Activated CD4-positive, alpha-beta T cell treated with anti-CD3 and anti-CD28 coated beads for 36 hours (primary cell): ENCODE results near the gene EIF3I. TPM values are rescaled to one million over a fixed set of nuclear protein-coding genes. Genes with fewer than 3 reads are reported as not detected.

Source experiments
- ATAC-seq: fragments of 200-7000 bp; cut with Tn5 transposase; one replicate; pipeline ENCODE4 v1.10.0; 2021; ENCODE audit warnings: mild to moderate bottlenecking, moderate library complexity
- CTCF ChIA-PET: fragments of 350-600 bp; sonication (Branson Sonifier 250); formaldehyde crosslinking; loops from one replicate; lab custom pipeline; 2021; ENCODE audit warnings: antibody characterized with exemption; lab: Charles Lee
- POLR2A ChIA-PET: fragments of 350-600 bp; sonication (Branson Sonifier 250); formaldehyde crosslinking; loops from one replicate; lab custom pipeline; 2021; ENCODE audit warnings: antibody characterized with exemption, inconsistent platforms; lab: Charles Lee
- DNase-seq: peaks from one replicate; pipeline ENCODE4 v3.0.0-alpha.2; 2020
- H3K27ac Mint-ChIP-seq: one replicate; pipeline ENCODE4 v1.8.0; 2021; ENCODE audit warnings: mixed read lengths
- H3K27me3 Mint-ChIP-seq: one replicate; pipeline ENCODE4 v1.8.0; 2021; ENCODE audit warnings: mixed read lengths
- H3K36me3 Mint-ChIP-seq: one replicate; pipeline ENCODE4 v1.8.0; 2021; ENCODE audit warnings: low read depth, mixed read lengths
- H3K4me1 Mint-ChIP-seq: one replicate; pipeline ENCODE4 v1.8.0; 2021; ENCODE audit warnings: mixed read lengths
- H3K4me3 Mint-ChIP-seq: one replicate; pipeline ENCODE4 v1.8.0; 2021; ENCODE audit warnings: mild to moderate bottlenecking, moderate library complexity, mixed read lengths
- H3K9me3 Mint-ChIP-seq: one replicate; pipeline ENCODE4 v1.8.0; 2021; ENCODE audit warnings: low read depth, mixed read lengths
- intact Hi-C, 2 experiments: fragments of 100-400 bp; cut with DNase I in 1 of 2; cut with micrococcal nuclease in 1 of 2; formaldehyde crosslinking; loops; one replicate each; pipeline versions ENCODE4 v1.14.2 to v1.15.1; 2022 to 2024; cut with DNase I, micrococcal nuclease
- total RNA-seq, 2 experiments: library from RNA; stranded (reverse); gene quantifications; one replicate each; pipeline ENCODE4 v1.2.3, GENCODE V29; 2021

The EIF3I gene
- total RNA-seq, 2 experiments from 2014 or later = 299 to 349 TPM

DNA sequence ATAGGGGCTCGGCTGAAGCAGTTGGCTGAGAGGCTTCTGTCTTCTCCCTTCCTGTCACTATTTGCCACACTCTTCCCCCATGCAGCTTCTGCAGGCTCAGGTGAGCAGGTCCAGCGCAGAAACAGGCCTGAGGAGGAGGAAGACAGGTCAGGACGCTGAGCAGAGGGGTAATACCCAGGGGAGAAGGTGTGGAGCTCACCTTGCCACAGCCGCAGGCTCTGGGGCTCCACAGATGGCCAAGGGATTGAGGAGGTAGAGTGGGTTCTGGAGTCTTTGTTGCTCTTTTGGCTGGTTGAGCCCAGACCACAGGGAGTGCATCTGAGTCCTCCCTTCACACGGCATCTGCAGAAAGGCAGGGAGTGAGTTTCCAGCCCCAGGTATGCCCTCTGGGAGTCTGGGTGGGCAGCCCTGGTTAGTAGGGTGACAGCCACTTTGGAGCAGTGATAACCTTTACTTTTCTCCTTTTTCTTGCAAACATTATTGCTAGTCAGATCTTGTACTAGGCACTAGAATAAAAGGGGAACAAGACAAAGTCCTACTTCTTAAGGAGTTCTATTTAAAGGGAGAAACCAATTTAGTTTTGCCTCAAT lies 9.7 kb downstream of the EIF3I start:
- no peaks in the 10 kb centered on the region for H3K27me3 Mint-ChIP-seq
- peaks cover 3% of the 10 kb centered on the region for H3K4me1 Mint-ChIP-seq
- POLR2A ChIA-PET = no interaction called here
- H3K9me3 Mint-ChIP-seq = no peaks in the 10 kb centered on the region
- H3K27ac Mint-ChIP-seq = no peak overlapping the region
- no peak for DNase-seq
- intact Hi-C loops = no loop called here
- H3K4me3 Mint-ChIP-seq = no peak overlapping the region
- CTCF ChIA-PET = interaction anchor here (1.8 kb wide), 1 partner anchor 17 kb away, joined by 8 read pairs; no protein-coding TSS in a partner anchor
- ATAC-seq = no peak
- peaks cover 35% of the 10 kb centered on the region for H3K36me3 Mint-ChIP-seq

DNA sequence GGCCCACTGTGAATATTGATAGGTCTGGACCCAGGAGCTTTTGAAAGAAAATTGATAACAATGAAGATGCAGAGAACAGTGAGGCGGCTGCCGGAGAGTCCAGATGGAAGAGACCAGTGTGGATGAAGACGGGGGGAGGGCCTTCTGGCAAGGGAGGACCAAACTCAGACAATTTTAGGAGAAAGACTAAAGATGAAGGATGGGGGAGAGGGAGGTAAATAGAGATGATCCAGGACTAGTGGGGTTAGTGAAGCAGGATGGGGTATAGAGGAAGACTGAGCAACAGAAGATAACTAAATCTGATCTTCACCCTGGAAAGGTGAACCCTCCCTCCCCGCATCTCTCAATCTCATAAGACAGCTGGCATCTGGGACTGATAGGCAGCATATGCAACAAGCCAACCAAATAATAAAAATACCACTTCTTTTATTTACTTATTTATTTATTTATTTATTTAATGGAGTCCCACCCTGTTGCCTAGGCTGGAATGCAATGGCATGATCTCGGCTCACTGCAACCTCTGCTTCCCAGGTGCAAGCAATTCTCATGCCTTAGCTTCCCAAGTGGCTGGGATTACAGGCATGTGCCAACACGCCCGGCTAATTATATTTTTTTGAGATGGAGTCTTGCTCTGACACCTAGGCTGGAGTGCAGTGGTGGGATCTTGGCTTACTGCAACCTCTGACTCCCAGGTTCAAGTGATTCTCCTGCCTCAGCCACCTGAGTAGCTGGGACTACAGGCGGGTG lies 10.5 kb downstream of the EIF3I start:
- POLR2A ChIA-PET = interaction anchor here (1.0 kb wide), 1 partner anchor 10 kb away, joined by 3 read pairs; no protein-coding TSS in a partner anchor
- peaks cover 1% of the 10 kb centered on the region for H3K4me1 Mint-ChIP-seq
- ATAC-seq (no peak), DNase-seq (no peak)
- intact Hi-C loops = no loop called here
- H3K9me3 Mint-ChIP-seq = no peaks in the 10 kb centered on the region
- H3K27ac Mint-ChIP-seq = no peak overlapping the region
- CTCF ChIA-PET = interaction anchor here (1.8 kb wide), 1 partner anchor 16 kb away, joined by 8 read pairs; no protein-coding TSS in a partner anchor
- no peak overlapping the region for H3K4me3 Mint-ChIP-seq
- peaks cover 29% of the 10 kb centered on the region for H3K36me3 Mint-ChIP-seq
- H3K27me3 Mint-ChIP-seq = no peaks in the 10 kb centered on the region

DNA sequence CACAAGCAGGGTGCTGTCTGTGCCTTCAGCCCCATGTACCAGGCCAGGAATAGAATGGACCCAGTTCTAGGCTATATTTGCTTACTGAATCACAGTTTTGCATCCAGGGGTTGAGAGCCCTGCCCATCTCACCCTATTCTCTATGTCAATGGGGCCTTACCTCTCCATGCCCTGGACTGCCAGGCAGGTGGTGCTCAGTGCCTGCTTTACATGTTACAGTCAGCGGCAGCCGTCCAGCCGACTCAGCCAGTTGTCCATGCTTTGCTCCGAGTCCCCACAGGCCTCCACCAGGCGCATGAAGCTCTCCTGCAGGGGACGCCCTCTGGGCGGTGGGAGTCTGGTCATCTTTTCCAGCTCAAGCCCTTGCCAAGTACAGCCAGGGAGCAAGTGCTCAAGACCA lies 12.6 kb downstream of the EIF3I start:
- no peak for ATAC-seq
- intact Hi-C loops = no loop called here
- H3K4me1 Mint-ChIP-seq = no peaks in the 10 kb centered on the region

DNA sequence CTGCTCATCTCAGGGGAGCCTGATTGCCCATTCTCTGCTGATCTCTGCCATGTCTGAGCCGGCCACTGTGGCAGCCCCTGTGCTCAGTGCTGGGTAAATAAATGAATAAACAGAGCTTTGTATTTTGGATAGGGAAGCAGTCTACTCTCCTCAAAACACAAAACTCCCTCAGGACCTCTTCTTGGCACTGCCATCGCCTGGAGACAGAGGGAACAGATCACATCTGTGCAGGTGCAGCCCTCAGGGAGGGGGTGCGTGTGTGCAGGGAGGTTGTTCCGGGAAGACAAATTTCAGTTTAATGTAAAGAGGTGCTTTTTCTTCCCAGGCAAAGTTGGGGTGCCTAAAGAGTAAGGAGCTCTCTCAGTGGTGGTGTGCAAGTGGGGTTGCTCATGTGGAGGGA lies 17.1 kb downstream of the EIF3I start:
- intact Hi-C loops = no loop called here
- H3K4me1 Mint-ChIP-seq = peaks cover 19% of the 10 kb centered on the region
- H3K27ac Mint-ChIP-seq = no peak overlapping the region
- ATAC-seq (no peak), DNase-seq (no peak)
- peaks cover 2% of the 10 kb centered on the region for H3K36me3 Mint-ChIP-seq
- CTCF ChIA-PET = interaction anchor here (0.6 to 5.1 kb wide), 5 partner anchors 10 to 155 kb away, joined by 3 to 38 read pairs (median 4); partner anchors contain the start of genes FAM167B and LCK
- H3K27me3 Mint-ChIP-seq = no peaks in the 10 kb centered on the region
- POLR2A ChIA-PET = interaction anchor here (0.6 to 2.3 kb wide), 3 partner anchors 12 to 57 kb away, joined by 4 to 9 read pairs (median 5); partner anchors contain the start of genes HDAC1 and LCK
- peak overlapping the region; percentile 75 for H3K4me3 Mint-ChIP-seq
- no peaks in the 10 kb centered on the region for H3K9me3 Mint-ChIP-seq

More for the DNA sequence above, 12.6 kb downstream of the EIF3I start:
- Mint-ChIP-seq H3K27me3 (no peaks in the 10 kb centered on the region), H3K4me3 (no peak overlapping the region), H3K9me3 (no peaks in the 10 kb centered on the region), H3K27ac (no peak overlapping the region), H3K36me3 (peaks cover 15% of the 10 kb centered on the region)
- CTCF ChIA-PET = interaction anchor here (1.2 to 1.4 kb wide), 3 partner anchors 9 to 19 kb away, joined by 3 to 5 read pairs (median 4); partner anchors contain the start of gene FAM167B
- POLR2A ChIA-PET = no interaction called here
- no peak for DNase-seq

DNA sequence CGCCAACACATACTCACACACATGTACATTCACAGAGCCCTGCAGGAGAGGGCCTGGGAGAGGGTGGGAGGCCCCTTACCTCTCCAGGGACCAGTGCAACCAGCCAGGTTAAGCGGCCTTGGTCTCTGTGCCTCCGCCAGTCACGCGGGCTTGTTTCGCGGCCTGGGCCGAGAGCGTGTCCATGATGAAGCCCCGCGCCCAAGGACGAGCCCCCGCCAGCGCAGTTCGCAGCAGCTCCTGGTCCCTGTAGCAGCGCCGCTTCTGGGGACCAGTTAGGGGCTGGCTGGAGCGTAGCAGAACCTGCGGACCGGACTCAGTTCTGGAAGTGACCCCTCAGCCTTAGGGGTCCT lies 17.6 kb downstream of the EIF3I start:
- H3K4me1 Mint-ChIP-seq = peaks cover 19% of the 10 kb centered on the region
- POLR2A ChIA-PET = interaction anchor here (2.1 to 2.3 kb wide), 2 partner anchors 11 to 52 kb away, joined by 5 to 9 read pairs; partner anchors contain the start of genes HDAC1 and LCK
- peaks cover 2% of the 10 kb centered on the region for H3K36me3 Mint-ChIP-seq
- H3K9me3 Mint-ChIP-seq = no peaks in the 10 kb centered on the region
- DNase-seq = no peak
- CTCF ChIA-PET = interaction anchor here (0.6 to 5.1 kb wide), 7 partner anchors 10 to 285 kb away, joined by 3 to 38 read pairs (median 5); partner anchors contain the start of genes FAM167B and LCK
- intact Hi-C loops = no loop called here
- no peaks in the 10 kb centered on the region for H3K27me3 Mint-ChIP-seq
- no peak for ATAC-seq
- peak overlapping the region; percentile 75 for H3K4me3 Mint-ChIP-seq
- peak overlapping the region; percentile 51 for H3K27ac Mint-ChIP-seq

DNA sequence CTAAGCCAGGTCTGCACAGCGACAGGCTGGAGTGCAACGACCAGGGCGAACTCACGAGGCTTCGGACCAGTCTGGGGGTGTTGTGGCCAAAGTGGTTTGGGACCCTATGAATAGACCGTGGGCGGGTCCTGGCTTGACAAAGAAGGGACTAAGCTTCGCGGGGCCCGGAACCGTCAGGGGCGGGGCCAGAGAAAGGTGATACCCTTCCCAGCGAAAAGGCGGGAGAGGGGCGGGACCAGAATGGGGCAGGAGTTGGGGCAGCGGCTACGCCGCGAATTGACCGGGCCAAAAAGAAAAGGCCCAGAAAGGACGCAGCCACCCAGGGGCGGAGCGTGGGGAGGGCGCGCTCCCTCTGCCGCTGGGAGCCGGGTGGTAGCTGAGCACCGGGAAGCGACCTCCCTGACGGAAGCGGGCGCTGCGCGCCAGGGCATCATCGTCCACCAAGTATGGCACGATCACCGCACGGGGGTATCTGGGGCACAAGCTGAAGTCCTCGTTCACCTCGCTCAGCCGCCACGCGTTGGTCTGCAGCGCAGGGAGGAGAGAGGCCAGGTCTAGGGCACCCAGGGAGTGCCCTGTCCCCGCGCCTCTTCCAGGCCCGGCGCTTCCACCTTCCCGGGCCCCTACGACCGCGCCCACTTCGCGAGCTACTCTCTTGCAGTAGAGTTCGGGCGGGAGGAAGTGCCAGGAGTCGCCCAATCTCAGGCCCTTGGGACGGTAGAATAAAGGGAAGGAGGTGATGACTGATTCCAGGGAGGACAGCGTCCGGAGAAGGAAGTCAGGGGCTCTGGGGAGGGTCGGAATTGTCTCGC lies 18.1 kb downstream of the EIF3I start:
- DNase-seq (peak; percentile 74), ATAC-seq (peak; percentile 67)
- no peaks in the 10 kb centered on the region for H3K27me3 Mint-ChIP-seq
- peaks cover 19% of the 10 kb centered on the region for H3K4me1 Mint-ChIP-seq
- intact Hi-C loops = no loop called here
- no peaks in the 10 kb centered on the region for H3K9me3 Mint-ChIP-seq
- H3K4me3 Mint-ChIP-seq = peak overlapping the region; percentile 75
- ChIA-PET POLR2A (interaction anchor here (0.8 to 2.3 kb wide), 9 partner anchors 11 to 167 kb away, joined by 3 to 9 read pairs (median 4); partner anchors contain the start of genes BSDC1, HDAC1, LCK and MARCKSL1), CTCF (interaction anchor here (0.6 to 5.1 kb wide), 13 partner anchors 9 to 284 kb away, joined by 3 to 38 read pairs (median 5); partner anchors contain the start of genes BSDC1, FAM167B, LCK and MARCKSL1)
- peaks cover 2% of the 10 kb centered on the region for H3K36me3 Mint-ChIP-seq
- H3K27ac Mint-ChIP-seq = peak overlapping the region; percentile 51

DNA sequence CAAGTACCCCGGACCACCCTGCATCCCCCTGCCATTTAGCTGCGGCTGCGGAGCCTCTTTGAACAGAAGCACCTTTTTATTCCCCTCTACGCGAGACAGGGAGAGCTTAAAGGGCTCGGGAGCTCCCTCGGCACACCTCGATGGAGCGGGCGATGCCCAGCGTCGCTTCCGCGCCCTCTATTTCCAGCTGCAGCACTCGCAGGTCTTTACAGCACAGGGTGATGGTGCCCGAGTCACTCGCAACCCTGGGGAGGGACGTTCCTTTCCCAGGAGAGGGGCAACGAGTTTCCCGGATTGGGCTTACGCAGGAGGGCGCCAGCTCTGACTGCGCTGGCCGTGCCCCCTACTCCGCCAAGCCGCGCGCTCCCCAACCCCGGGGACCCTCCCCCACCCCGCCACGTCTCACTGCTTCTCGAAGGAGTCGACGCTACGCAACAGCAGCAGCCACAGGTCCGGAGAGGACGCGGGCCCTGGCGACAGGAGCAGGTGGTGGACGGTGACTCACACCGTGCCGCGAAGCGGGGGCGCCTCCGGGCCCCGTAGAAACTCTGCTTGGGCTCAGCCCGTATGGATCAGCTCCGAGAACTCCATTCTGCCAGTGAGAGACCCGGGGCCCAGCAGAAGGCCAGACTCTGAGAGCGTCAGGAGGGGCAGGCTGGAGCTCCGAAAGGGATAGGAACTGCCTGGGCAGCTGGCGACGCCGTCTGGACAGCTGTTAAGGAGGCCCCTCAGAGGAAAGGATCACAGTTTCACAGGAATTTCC lies 19.0 kb downstream of the EIF3I start:
- peak; percentile 68 for ATAC-seq
- peak; percentile 66 for DNase-seq
- Mint-ChIP-seq H3K4me3 (peak overlapping the region; percentile 75), H3K27me3 (no peaks in the 10 kb centered on the region), H3K36me3 (peaks cover under 1% of the 10 kb centered on the region), H3K4me1 (peaks cover 24% of the 10 kb centered on the region), H3K9me3 (no peaks in the 10 kb centered on the region), H3K27ac (peak overlapping the region; percentile 42)
- ChIA-PET CTCF (interaction anchor here (0.6 to 5.1 kb wide), 13 partner anchors 8 to 283 kb away, joined by 3 to 38 read pairs (median 5); partner anchors contain the start of genes BSDC1, FAM167B, LCK and MARCKSL1), POLR2A (interaction anchor here (0.8 to 2.3 kb wide), 9 partner anchors 10 to 168 kb away, joined by 3 to 9 read pairs (median 4); partner anchors contain the start of genes BSDC1, HDAC1, LCK and MARCKSL1)
- intact Hi-C loops = loop anchor here in 1 of 2 experiments (1.0 kb wide), 1 partner anchor 8 kb away; no protein-coding TSS in a partner anchor

DNA sequence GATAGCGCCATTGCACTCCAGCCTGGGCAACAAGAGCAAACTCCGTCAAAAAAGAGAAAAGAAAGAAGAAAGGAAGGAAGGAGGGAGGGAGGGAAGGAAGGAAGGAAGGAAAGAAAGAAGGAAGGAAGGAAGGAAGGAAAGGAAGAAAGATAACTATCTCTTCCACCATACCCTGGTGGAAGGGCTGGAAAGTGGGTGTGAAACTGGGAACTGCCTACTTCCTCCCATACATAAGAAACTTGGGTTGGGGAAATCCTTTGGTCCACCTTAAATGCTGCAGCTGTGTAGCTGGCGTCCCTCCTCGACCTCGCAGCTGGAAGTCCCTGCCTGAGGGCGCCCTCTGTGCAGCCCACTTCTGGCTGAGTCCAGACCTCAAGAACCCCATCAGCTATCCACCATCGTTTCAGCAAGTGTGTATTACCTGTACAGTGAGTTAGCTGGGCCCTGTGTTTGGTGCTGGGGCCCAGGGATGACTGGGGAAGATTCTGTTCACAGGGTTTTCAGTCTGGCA lies 20.2 kb downstream of the EIF3I start:
- Mint-ChIP-seq H3K4me3 (no peak overlapping the region), H3K27me3 (no peaks in the 10 kb centered on the region), H3K4me1 (peaks cover 30% of the 10 kb centered on the region), H3K27ac (no peak overlapping the region), H3K9me3 (no peaks in the 10 kb centered on the region), H3K36me3 (no peaks in the 10 kb centered on the region)
- intact Hi-C loops = no loop called here
- DNase-seq = no peak
- ChIA-PET CTCF (interaction anchor here (0.6 to 5.1 kb wide), 8 partner anchors 7 to 454 kb away, joined by 3 to 38 read pairs (median 3); partner anchors contain the start of genes FAM167B and LCK), POLR2A (interaction anchor here (0.6 to 1.2 kb wide), 5 partner anchors 9 to 539 kb away, joined by 3 to 6 read pairs (median 3); partner anchors contain the start of gene LCK)
- ATAC-seq = no peak

DNA sequence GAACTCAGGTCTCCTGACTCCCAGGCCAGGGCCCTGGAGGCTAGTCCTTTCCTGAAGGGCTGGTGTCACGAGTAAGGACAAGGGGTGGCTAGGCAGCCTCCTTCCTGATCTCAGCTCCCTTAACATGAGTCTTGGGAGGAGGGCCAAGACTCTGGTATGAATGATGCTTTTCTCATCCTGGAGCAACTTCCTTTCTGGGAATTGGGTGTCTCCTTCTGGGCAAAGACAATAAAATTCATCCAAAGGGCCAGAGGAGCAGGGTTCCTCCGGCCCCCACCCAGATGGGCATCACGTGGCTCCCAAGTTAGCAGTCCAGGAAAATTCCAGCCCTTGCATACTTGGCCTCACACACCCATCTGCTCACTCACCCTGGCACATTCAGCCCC lies 24.7 kb downstream of the EIF3I start, which contains the start of gene FAM167B:
Gene FAM167B (plus strand): TSS at position 335 of the 386 bp plus-strand sequence. CDS start 200 bp downstream, outside the sequence.
- ChIA-PET CTCF (interaction anchor here (0.5 to 5.9 kb wide), 7 partner anchors 7 to 148 kb away, joined by 3 to 45 read pairs (median 4); no protein-coding TSS in a partner anchor), POLR2A (interaction anchor here (0.7 kb wide), 2 partner anchors 9 to 148 kb away, joined by 3 to 6 read pairs; no protein-coding TSS in a partner anchor)
- peaks cover 48% of the 10 kb centered on the region for H3K4me1 Mint-ChIP-seq
- intact Hi-C loops = loop anchor here in 1 of 2 experiments (5.0 kb wide), 1 partner anchor 75 kb away; no protein-coding TSS in a partner anchor
- H3K4me3 Mint-ChIP-seq = peak within 1 kb of the TSS; percentile 22
- no peaks in the 10 kb centered on the region for H3K9me3 Mint-ChIP-seq
- H3K27ac Mint-ChIP-seq = peak within 1 kb of the TSS; percentile 92
- ATAC-seq = no peak
- no peak for DNase-seq
- H3K36me3 Mint-ChIP-seq = peaks cover 10% of the 10 kb centered on the region
- no peaks in the 10 kb centered on the region for H3K27me3 Mint-ChIP-seq
